Activated CD4-positive, alpha-beta T cell treated with anti-CD3 and anti-CD28 coated beads, Interleukin-2, amount 10 ng/mL, durations not matched to agents 7 days and 5 days (primary cell): ENCODE measurements around the gene STEAP3. TPM values are rescaled to one million over a fixed set of nuclear protein-coding genes. Genes with fewer than 3 reads are reported as not detected.
A peak's percentile ranks its signal among the peaks of the same experiment; 100 is the strongest.

ENCODE experiments used
- CTCF ChIA-PET: fragments of 350-600 bp; sonication (Branson Sonifier 250); formaldehyde crosslinking; loops from one replicate; lab custom pipeline; 2021; ENCODE audit warnings: antibody characterized with exemption; lab: Charles Lee
- POLR2A ChIA-PET: fragments of 350-600 bp; sonication (Branson Sonifier 250); formaldehyde crosslinking; loops from one replicate; lab custom pipeline; 2021; ENCODE audit warnings: antibody characterized with exemption; lab: Charles Lee
- DNase-seq: peaks from one replicate; pipeline ENCODE4 v3.0.0-alpha.2; 2020
- H3K27ac Mint-ChIP-seq: one replicate; pipeline ENCODE4 v1.8.0; 2021; ENCODE audit warnings: mild to moderate bottlenecking, moderate library complexity, mixed read lengths
- H3K27me3 Mint-ChIP-seq: one replicate; pipeline ENCODE4 v1.8.0; 2021; ENCODE audit warnings: mixed read lengths
- H3K36me3 Mint-ChIP-seq: one replicate; pipeline ENCODE4 v1.8.0; 2021; ENCODE audit warnings: low read depth, mixed read lengths
- H3K4me1 Mint-ChIP-seq: one replicate; pipeline ENCODE4 v1.8.0; 2021; ENCODE audit warnings: mixed read lengths
- H3K4me3 Mint-ChIP-seq: one replicate; pipeline ENCODE4 v1.8.0; 2021; ENCODE audit warnings: mild to moderate bottlenecking, moderate library complexity, mixed read lengths
- H3K9me3 Mint-ChIP-seq: one replicate; pipeline ENCODE4 v1.8.0; 2021; ENCODE audit warnings: mixed read lengths
- total RNA-seq, 2 experiments: library from RNA; stranded (reverse); gene quantifications; one replicate each; pipeline ENCODE4 v1.2.3, GENCODE V29; 2021

Gene STEAP3
- total RNA-seq, 2 experiments from 2014 or later = 0.06 TPM; not detected in 1

DNA sequence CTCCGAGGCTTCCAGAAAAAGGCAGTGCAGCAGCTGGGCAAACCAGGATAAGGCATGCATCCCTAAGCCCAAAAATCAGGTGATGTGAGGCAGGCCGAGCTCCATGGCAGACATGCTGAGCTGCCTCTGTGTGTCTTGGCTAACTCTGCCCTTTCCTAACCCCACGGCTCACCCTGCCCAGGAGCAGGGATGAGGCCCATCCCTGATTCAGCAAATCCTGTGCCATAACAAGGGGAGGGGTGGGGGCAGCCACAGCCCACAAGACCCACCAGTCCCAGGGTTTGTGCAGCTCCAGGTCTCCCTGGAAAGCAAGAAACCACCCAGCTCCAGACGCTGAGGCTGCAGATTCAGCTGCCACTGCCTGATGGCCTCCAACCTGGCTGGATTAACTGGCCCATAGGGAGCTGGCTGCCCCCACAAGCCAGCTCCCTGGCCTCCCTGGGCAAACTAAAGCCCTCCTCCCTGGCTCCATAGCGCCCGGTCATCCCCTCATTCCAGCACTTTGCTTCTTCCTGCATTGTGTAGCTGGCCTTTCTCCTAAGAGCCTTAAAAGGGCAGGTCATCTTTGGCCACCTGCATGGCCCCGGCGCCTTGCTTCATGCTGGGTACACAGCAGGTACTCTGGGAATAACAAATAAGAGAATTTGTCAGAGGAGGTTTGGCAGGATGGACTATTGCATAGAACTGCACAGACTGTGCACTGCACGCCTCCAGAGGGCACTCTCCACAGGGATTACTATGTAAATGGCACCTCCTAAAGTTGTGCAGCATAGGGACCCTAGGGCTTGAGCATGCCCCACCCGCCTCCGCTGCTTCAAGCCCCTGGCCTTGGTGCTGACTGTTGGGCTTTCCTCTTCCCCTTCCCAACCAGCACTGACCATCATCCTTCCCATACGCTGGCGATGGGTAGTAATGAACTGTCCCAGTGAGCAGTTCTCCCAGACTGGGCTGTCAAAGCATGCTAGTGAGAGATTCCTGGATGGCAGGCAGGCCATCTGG lies 10.7 kb downstream of the STEAP3 start:
- Mint-ChIP-seq H3K4me1 (peaks cover 1% of the 10 kb centered on the region), H3K27me3 (no peaks in the 10 kb centered on the region), H3K4me3 (no peak overlapping the region), H3K36me3 (no peaks in the 10 kb centered on the region), H3K27ac (no peak overlapping the region), H3K9me3 (no peaks in the 10 kb centered on the region)
- ChIA-PET CTCF (interaction anchor here (0.7 kb wide), 1 partner anchor 13 kb away, joined by 3 read pairs; no protein-coding TSS in a partner anchor), POLR2A (no interaction called here)
- DNase-seq = peak; percentile 9

GRCh38 chr2:119236796-119237195 lies 13.2 kb downstream of the STEAP3 start:
- no peak overlapping the region for H3K27ac Mint-ChIP-seq
- no peaks in the 10 kb centered on the region for H3K36me3 Mint-ChIP-seq
- ChIA-PET CTCF (no interaction called here), POLR2A (no interaction called here)
- H3K27me3 Mint-ChIP-seq = no peaks in the 10 kb centered on the region
- H3K4me3 Mint-ChIP-seq = no peak overlapping the region
- H3K4me1 Mint-ChIP-seq = peaks cover 1% of the 10 kb centered on the region
- no peak for DNase-seq
- H3K9me3 Mint-ChIP-seq = no peaks in the 10 kb centered on the region

DNA sequence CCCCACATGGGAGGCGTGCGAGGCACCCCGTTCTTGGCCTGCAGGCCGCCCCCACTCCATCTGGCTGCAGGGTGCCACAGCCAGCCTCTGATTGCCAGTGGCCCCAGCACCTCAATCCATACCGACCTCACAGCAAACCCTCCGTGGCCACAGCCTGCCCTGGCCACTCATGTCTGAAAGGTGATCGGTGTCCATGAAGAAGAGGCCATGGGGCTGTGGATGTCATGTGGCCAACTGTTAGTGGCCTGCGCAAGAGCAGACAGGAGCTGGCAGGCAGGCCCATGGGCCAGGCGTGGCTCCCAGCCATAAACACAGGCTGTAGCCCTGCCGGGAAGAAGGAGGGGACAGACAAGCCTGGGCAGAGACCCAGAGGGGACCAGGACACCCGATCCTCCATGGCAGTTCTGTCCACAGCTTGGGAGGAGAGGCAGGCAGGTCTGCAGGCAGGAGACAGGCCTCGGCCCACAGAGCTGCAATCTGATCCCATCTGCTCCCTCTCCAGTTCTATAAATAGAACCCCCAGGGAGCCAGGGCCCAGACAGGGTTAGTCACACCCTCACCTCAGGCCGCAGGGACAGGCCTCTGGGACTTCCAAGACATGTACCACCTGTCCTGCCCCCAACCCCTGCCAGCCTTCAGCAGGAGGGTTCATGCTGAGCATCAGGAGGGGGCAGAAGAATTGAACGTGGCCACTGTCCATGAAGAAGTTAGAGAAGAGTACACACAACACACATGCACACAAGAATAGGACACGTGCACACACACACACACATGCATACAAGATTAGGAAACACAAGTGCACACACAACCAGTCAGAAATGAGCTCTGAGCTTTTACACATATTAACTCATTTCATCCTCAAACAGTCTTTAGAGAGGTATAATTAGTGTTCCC lies 16.9 kb downstream of the STEAP3 start:
- Mint-ChIP-seq H3K36me3 (no peaks in the 10 kb centered on the region), H3K4me1 (peaks cover 1% of the 10 kb centered on the region), H3K27me3 (no peaks in the 10 kb centered on the region), H3K27ac (no peak overlapping the region), H3K4me3 (no peak overlapping the region), H3K9me3 (no peaks in the 10 kb centered on the region)
- POLR2A ChIA-PET = no interaction called here
- DNase-seq = no peak
- CTCF ChIA-PET = no interaction called here

- ChIA-PET POLR2A (no interaction called here), CTCF (no interaction called here)
- Mint-ChIP-seq H3K9me3 (no peaks in the 10 kb centered on the region), H3K27me3 (no peaks in the 10 kb centered on the region), H3K4me3 (no peak overlapping the region), H3K36me3 (no peaks in the 10 kb centered on the region), H3K27ac (no peak overlapping the region), H3K4me1 (peaks cover 1% of the 10 kb centered on the region)
- no peak for DNase-seq
Measured at GRCh38 chr2:119241205-119241532, 17.5 kb downstream of the STEAP3 start.

DNA sequence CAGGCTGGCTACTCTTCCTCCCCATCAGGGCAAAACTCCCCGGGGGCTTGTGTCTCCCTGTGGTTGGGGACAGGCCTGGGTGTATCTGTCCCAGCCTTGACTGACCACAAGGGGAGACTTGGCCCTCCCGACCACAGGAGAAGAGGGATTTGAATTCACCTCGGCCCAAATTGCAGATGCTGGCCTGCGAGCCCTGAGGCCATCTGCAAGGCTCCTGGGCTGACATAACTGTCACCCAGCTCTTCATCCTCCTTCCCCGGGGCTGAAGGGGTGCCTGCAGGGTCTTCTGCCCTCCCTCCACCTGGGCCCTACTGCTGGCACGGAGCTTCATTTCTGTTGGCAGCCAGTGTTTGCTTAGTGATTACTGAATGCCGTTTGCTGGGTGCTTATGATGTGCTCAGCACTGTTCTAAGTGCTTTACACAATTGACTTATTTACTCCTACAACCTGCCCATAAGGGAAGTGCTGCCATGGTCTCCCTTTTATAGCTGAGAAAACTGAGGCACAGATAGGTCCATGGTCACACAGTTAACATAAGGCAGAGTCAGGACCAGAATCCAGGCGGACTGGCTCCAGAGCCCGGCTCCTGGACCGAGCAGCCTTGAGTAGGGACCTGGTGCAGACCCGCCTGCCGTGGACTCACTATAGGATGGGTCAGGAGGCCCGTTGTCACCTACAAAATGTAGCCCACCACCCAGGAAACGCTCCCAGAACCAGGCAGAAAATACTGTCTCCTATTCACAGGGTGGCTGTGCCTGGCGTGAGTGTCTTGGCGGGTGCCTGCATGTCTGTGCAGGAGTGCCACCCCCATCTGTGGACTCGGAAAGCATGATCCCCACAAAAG lies 18.9 kb downstream of the STEAP3 start:
- Mint-ChIP-seq H3K36me3 (no peaks in the 10 kb centered on the region), H3K27me3 (no peaks in the 10 kb centered on the region), H3K27ac (no peak overlapping the region), H3K4me1 (peaks cover 1% of the 10 kb centered on the region), H3K4me3 (no peak overlapping the region), H3K9me3 (no peaks in the 10 kb centered on the region)
- ChIA-PET CTCF (no interaction called here), POLR2A (no interaction called here)
- DNase-seq = no peak

GRCh38 chr2:119243621-119244020 lies 20.0 kb downstream of the STEAP3 start:
- no peaks in the 10 kb centered on the region for H3K36me3 Mint-ChIP-seq
- H3K4me1 Mint-ChIP-seq = no peaks in the 10 kb centered on the region
- H3K27me3 Mint-ChIP-seq = no peaks in the 10 kb centered on the region
- ChIA-PET CTCF (no interaction called here), POLR2A (no interaction called here)
- no peaks in the 10 kb centered on the region for H3K9me3 Mint-ChIP-seq
- no peak overlapping the region for H3K27ac Mint-ChIP-seq
- DNase-seq = no peak
- no peak overlapping the region for H3K4me3 Mint-ChIP-seq

DNA sequence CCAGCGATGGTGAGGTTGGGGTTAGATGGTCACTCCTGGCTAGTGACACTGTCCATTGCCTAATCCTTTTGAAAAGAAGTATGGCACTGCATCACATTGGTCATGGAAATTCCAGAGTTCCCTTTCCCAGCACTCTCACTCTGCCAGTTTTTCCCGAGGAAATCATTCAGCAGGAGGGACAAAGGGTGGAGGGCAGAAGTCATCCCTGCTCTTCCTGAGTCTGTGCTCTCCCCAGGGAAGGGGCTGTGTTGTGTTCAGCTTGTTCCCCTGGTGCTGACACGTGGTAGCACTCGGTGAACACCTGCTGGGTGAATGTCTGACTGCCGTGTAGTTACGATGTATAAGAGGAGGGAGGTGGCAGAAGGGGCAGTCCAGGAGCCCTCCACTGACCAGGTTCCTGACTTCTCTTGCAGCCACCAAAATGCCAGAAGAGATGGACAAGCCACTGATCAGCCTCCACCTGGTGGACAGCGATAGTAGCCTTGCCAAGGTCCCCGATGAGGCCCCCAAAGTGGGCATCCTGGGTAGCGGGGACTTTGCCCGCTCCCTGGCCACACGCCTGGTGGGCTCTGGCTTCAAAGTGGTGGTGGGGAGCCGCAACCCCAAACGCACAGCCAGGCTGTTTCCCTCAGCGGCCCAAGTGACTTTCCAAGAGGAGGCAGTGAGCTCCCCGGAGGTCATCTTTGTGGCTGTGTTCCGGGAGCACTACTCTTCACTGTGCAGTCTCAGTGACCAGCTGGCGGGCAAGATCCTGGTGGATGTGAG lies 21.6 kb downstream of the STEAP3 start:
- POLR2A ChIA-PET = no interaction called here
- Mint-ChIP-seq H3K9me3 (no peaks in the 10 kb centered on the region), H3K27ac (no peak overlapping the region), H3K27me3 (no peaks in the 10 kb centered on the region), H3K4me1 (no peaks in the 10 kb centered on the region), H3K4me3 (no peak overlapping the region), H3K36me3 (no peaks in the 10 kb centered on the region)
- no peak for DNase-seq
- CTCF ChIA-PET = no interaction called here

- no peaks in the 10 kb centered on the region for H3K36me3 Mint-ChIP-seq
- no peak for DNase-seq
- H3K4me3 Mint-ChIP-seq = no peak overlapping the region
- no peaks in the 10 kb centered on the region for H3K27me3 Mint-ChIP-seq
- ChIA-PET POLR2A (no interaction called here), CTCF (no interaction called here)
- no peaks in the 10 kb centered on the region for H3K9me3 Mint-ChIP-seq
- no peaks in the 10 kb centered on the region for H3K4me1 Mint-ChIP-seq
- H3K27ac Mint-ChIP-seq = no peak overlapping the region
Measured at GRCh38 chr2:119245841-119246230, 22.2 kb downstream of the STEAP3 start.

DNA sequence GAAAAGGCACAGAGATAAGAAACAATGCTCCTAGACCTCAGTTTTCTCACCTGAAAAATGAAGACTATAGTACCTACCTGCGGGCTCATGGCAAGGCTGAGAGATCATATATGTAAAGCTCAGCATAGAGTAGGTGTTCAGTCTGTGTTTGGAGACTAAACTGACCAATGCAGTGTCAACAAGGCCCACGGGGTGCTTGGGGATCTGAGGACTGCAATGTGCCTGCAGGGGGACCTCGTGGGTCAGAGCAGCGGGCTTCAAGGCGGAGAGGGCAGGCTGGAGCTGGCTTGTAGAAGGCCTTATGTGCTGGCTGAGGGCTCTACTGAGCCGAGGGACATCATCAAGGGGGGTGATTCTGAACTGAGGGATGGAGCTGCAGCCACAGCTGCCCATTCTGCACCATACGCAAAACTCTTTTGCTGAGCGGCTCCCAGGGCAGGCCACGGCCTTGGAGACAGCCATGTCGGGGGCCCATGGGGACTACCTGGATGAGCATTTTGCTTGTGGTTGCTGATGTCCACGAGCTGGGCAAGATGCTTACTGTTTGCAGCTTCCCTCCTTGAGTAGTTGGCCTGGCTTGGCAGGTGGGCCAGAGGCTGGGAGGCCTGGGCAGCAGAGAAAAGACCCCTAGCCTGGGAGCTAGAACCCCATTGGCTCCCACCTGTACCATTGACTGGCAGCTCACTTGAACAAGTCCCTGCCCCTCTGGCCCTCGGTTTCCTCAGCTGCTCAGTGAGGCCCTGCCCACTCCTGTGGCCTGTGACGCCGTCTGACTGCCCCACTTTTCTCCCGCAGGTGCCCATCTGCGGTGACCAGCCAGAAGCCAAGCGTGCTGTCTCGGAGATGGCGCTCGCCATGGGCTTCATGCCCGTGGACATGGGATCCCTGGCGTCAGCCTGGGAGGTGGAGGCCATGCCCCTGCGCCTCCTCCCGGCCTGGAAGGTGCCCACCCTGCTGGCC lies 23.5 kb downstream of the STEAP3 start:
- no peak for DNase-seq
- POLR2A ChIA-PET = no interaction called here
- no peaks in the 10 kb centered on the region for H3K27me3 Mint-ChIP-seq
- H3K4me1 Mint-ChIP-seq = no peaks in the 10 kb centered on the region
- no peak overlapping the region for H3K4me3 Mint-ChIP-seq
- CTCF ChIA-PET = interaction anchor here (1.3 kb wide), 1 partner anchor 12 kb away, joined by 3 read pairs; no protein-coding TSS in a partner anchor
- H3K27ac Mint-ChIP-seq = no peak overlapping the region
- no peaks in the 10 kb centered on the region for H3K9me3 Mint-ChIP-seq
- H3K36me3 Mint-ChIP-seq = no peaks in the 10 kb centered on the region

GRCh38 chr2:119247844-119248271 lies 24.2 kb downstream of the STEAP3 start:
- CTCF ChIA-PET = interaction anchor here (0.6 kb wide), 1 partner anchor 357 kb away, joined by 3 read pairs; no protein-coding TSS in a partner anchor
- DNase-seq = no peak
- H3K27ac Mint-ChIP-seq = no peak overlapping the region
- H3K27me3 Mint-ChIP-seq = no peaks in the 10 kb centered on the region
- H3K4me1 Mint-ChIP-seq = no peaks in the 10 kb centered on the region
- no peaks in the 10 kb centered on the region for H3K36me3 Mint-ChIP-seq
- H3K9me3 Mint-ChIP-seq = no peaks in the 10 kb centered on the region
- H3K4me3 Mint-ChIP-seq = no peak overlapping the region
- POLR2A ChIA-PET = no interaction called here

GRCh38 chr2:119248311-119248710 lies 24.7 kb downstream of the STEAP3 start:
- Mint-ChIP-seq H3K9me3 (no peaks in the 10 kb centered on the region), H3K36me3 (no peaks in the 10 kb centered on the region), H3K27me3 (no peaks in the 10 kb centered on the region), H3K27ac (no peak overlapping the region), H3K4me1 (no peaks in the 10 kb centered on the region), H3K4me3 (no peak overlapping the region)
- no peak for DNase-seq
- POLR2A ChIA-PET = no interaction called here
- CTCF ChIA-PET = interaction anchor here (0.6 kb wide), 1 partner anchor 358 kb away, joined by 3 read pairs; no protein-coding TSS in a partner anchor
